Stromal cell of bone marrow (primary cell): ENCODE results near the gene GATAD2A.

Experiments used
- DNase-seq: peaks from one replicate; pipeline ENCODE4 v3.0.0-alpha.2; 2012; ENCODE audit warnings: low read depth

GATAD2A gene

DNA sequence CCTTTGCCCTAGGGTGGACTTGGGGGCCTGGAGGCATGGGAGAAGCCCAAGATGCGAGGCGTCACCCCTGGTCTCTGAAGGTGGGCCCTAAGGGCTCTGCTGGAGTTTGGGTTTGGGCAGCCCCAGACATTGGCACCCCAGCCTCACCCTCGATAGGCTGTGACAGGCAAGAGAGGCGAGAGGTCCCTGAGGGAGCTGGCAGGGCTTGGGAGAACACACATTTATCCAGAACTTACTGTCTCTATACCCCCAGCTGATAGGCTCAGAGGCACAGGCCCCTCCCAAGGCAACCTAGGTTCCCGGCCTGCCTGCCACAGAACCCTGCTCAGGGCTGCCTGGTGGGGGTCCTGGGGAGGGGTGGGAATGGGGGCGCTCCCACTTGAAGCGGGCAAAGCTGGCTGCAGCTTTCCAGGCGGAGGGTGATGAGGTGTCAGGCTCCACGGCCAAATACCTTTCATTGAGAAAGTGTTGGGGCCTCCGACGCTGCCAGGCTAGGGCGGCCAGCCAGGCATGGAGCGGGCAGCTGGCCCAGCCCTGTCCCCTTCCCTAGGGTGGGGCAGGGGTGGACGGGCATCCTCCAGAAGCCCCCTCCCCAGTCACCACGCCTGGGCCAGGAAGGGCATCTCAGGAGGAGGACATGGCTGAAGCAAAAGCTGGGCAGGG, 142.3 kb downstream of the GATAD2A start:
- no peak for DNase-seq

- DNase-seq: no peak
These were observed 143.7 kb downstream of the GATAD2A start for GRCh38 chr19:19548915-19549759.

DNA sequence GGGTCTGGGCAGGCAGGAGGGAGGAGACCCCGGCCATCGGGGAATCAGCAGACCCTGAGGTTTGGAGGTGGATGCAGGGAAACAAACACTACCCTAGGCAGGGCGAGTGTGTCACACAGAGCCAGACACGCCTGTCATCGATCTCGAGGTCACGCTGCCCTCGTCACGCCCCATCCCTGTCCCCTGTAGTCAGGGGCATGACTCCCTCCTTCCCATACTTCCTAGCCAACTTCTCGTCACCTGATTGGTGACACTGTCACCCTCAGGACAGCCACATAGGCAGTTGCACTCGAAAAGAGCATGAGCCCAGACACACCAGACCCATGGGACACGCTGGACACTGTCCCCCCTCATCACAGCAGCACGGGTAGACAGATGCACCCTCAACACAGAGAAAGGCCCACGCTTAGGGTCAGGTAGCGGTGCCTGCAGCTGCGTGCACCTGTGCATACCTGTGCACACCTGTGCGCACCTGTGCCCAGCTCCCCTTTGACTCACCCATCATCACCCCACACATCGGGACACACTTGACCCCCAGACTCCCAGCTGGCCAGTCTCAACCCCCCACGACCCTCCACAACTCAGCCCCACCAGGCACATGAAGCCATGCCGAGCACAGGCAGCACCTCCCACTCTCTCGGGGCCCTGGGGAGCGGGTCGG, 144.5 kb downstream of the GATAD2A start:
- no peak for DNase-seq

- DNase-seq: no peak
These were observed 145.0 kb downstream of the GATAD2A start for GRCh38 chr19:19550485-19550929.

GRCh38 chr19:19550972-19551852, 145.7 kb downstream of the GATAD2A start:
- DNase-seq: no peak

DNA sequence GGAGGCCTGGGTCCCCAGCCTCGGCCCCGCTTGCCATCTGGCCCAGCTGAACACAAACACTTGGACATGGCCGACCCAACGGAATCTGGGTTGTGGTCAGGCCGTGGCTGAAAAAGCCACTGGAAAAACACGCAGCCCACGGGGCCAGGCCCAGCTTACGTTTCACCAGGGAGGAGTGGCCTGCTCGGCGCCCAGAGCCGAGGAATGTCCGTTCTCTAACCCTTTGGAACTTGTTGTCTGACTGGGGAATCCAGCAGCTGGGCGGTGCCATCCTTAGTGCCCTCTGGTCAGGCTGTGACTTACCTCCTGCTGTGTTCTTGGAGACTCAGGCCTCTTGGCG, 146.3 kb downstream of the GATAD2A start:
- no peak for DNase-seq

DNA sequence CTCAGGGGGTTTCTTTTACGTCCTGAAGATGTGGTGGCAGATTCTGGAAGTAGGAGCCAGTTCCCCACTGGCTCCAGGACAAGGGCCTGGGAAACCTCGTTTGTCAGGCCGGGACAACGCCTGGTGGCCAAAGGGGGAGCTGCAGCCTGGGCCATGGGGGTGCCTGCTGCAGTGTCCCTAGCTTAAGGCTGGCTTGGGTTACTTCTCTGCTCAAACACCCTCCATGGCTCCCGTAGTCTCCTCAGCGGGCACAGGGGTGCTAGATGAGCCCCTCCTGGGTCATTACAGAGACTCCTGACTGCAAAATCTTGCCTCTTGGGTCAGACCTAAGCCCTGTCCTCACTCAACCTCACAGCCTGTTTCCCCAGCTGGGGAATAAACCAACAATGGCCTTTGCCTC, 147.3 kb downstream of the GATAD2A start:
- no peak for DNase-seq

DNA sequence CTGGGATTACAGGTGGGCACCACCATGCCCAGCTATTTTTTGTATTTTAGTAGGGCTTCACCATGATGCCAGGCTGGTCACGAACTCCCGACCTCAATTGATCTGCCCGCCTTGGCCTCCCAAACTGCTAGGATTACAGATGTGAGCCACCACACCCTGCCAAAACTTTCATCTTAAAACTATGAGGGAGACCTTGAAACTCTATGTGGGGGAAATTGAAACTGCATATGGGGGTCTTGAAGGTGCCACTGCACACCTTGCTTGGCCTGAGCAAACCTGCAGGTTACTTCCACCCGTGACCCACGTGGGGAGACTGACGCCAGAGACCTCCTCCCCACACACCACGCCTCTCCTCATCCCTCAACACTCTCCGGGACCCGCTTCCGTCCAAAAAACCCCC, 148.2 kb downstream of the GATAD2A start:
- DNase-seq: no peak

- DNase-seq: no peak
These were observed 148.9 kb downstream of the GATAD2A start for GRCh38 chr19:19554074-19555023.

GRCh38 chr19:19558055-19558454, 152.6 kb downstream of the GATAD2A start:
- DNase-seq: no peak
